ENCODE data around the gene PLSCR4.

Gene PLSCR4

GRCh38 chr3:146166415-146166821, 84.5 kb downstream of the PLSCR4 start:
- no peak for DNase-seq (ENCODE audit: low read depth, low spot score)

DNA sequence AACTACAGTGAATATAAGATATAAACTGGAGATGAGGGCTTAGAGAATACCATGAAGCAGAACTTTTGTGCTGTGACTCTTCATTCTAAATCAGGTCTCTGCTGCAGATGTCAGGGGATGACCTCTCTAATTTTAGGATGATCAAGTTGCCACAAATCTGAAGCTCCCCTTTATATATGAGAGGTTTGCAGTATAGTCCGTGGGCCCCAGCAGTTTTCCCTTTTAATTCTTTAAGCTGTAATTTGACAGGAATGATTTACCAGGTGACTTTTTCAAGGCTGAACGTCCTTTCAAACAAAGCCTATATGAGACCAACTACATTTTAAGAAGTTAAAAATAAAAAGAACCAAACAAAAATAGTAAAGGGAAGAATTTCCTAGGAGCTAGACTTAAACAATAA, 85.0 kb downstream of the PLSCR4 start:
- no peak overlapping the region for H3K4me3 ChIP-seq (ENCODE audit: low read length)
- no peak for DNase-seq (ENCODE audit: low read depth, low spot score)

More at GRCh38 chr3:146166415-146166821, 84.5 kb downstream of the PLSCR4 start:
- H3K4me3 ChIP-seq (ENCODE audit: low read length) = no peak overlapping the region

GRCh38 chr3:146164971-146165769, 85.7 kb downstream of the PLSCR4 start:
- no peak overlapping the region for H3K4me3 ChIP-seq (ENCODE audit: low read length)
- no peak for DNase-seq (ENCODE audit: low read depth, low spot score)

- DNase-seq (ENCODE audit: low read depth, low spot score) = no peak
- H3K4me3 ChIP-seq (ENCODE audit: low read length) = no peak overlapping the region
These were observed 86.4 kb downstream of the PLSCR4 start for GRCh38 chr3:146164506-146164905.

- H3K4me3 ChIP-seq (ENCODE audit: low read length) = no peak overlapping the region
- DNase-seq (ENCODE audit: low read depth, low spot score) = no peak
These were observed 86.8 kb downstream of the PLSCR4 start for GRCh38 chr3:146164071-146164470.

- DNase-seq (ENCODE audit: low read depth, low spot score) = no peak
- H3K4me3 ChIP-seq (ENCODE audit: low read length) = no peak overlapping the region
These were observed 87.3 kb downstream of the PLSCR4 start for GRCh38 chr3:146163584-146163983.

GRCh38 chr3:146162561-146162960, 88.3 kb downstream of the PLSCR4 start:
- no peak overlapping the region for H3K4me3 ChIP-seq (ENCODE audit: low read length)
- DNase-seq (ENCODE audit: low read depth, low spot score) = no peak

- no peak overlapping the region for H3K4me3 ChIP-seq (ENCODE audit: low read length)
- no peak for DNase-seq (ENCODE audit: low read depth, low spot score)
These were observed 89.3 kb downstream of the PLSCR4 start for GRCh38 chr3:146161663-146162002.

- H3K4me3 ChIP-seq (ENCODE audit: low read length) = no peak within 1 kb of the TSS
- no peak for DNase-seq (ENCODE audit: low read depth, low spot score)
These were observed 89.8 kb downstream of the PLSCR4 start, which contains the start of gene PLOD2 for GRCh38 chr3:146160964-146161662. Gene PLOD2, minus strand, starts transcription at chr3:146161184. Its CDS starts 195 bp downstream, at chr3:146160989.

- H3K4me3 ChIP-seq (ENCODE audit: low read length) = no peak overlapping the region
- no peak for DNase-seq (ENCODE audit: low read depth, low spot score)
These were observed 90.5 kb downstream of the PLSCR4 start for GRCh38 chr3:146160321-146160963.

DNA sequence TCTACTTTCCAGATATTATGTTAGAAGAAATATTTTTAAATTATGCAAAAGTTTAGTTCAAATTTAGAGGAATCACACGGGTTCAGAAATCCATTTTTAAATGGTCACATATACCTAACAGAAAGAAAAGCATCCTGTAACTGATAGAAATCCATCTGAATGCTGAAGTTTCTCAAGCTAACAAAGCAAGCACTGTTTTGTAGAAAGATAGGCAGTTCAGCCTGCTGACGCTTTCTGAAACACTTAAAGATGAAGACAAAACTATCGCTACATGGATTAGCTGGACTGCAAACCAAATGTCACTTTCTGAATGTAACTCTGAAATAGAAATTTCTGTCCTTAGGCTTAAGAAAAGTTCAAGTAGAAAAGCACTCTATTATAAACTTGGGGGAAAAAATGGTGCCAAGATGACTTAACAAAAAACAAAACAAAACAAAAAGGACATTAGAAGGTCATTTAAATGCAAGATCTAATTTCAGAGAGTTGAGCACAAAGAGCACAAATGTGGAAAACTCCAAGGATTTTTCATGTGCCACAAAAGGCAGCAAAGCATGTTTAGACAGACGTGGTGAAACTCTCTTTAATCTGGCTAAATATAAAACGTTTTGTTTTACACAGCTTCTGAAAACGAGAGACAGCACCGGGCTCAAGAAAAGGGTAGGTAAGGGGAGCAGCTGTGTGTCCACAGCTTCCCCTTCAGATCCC, 91.1 kb downstream of the PLSCR4 start:
- no peak overlapping the region for H3K4me3 ChIP-seq (ENCODE audit: low read length)
- no peak for DNase-seq (ENCODE audit: low read depth, low spot score)

DNA sequence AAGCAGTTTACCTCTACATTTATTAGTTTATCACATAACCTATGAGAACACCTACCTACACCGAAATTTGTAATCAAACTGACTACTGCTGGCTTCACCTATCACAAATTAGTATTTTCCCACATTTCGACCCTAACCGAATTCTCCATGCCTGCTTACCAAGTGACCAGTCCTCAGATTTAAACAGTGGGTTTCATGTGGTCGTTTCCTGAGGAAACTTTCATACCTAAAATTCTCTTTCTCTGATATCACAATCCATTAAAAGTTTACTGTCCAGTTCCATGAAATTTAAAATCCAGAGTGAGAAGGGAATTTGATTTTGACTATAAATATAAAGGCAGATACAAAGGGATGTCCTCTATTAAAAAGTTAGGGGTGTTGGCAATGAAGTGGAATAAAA, 91.9 kb downstream of the PLSCR4 start:
- no peak for DNase-seq (ENCODE audit: low read depth, low spot score)
- no peak overlapping the region for H3K4me3 ChIP-seq (ENCODE audit: low read length)

DNA sequence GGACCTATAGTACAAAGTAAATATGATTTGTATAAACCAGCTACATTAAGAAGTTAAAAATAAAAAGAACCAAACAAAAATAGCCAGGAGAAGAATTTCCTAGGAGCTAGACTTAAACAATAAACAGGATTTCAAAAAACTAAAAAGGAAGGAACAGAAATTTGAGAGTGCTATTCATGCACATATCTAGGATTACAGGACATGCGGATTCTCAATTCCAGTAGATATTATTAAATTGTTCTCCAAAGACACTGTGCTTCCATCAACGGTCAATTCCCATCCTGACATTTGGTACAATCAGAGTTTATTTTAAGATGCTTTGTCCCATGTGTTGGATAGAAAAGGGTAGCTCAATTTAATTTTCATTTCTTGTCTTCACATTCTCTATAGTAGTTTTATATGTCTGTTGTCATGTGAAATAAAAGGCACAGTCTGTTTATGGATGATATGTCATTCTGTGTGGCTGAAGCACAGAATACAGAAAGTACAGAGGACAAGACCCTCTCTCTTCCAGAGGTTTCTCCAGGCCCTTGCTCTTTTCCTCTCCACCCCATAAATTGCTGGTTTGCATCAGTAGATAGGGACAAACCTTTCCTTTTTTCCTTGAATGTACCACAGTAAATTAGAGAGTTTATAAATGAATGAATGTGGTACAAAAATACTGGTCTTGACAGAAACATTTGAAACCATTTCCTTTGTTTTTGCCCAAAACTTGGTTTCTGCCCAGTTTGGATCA, 93.4 kb downstream of the PLSCR4 start:
- no peak overlapping the region for H3K4me3 ChIP-seq (ENCODE audit: low read length)
- DNase-seq (ENCODE audit: low read depth, low spot score) = no peak

DNA sequence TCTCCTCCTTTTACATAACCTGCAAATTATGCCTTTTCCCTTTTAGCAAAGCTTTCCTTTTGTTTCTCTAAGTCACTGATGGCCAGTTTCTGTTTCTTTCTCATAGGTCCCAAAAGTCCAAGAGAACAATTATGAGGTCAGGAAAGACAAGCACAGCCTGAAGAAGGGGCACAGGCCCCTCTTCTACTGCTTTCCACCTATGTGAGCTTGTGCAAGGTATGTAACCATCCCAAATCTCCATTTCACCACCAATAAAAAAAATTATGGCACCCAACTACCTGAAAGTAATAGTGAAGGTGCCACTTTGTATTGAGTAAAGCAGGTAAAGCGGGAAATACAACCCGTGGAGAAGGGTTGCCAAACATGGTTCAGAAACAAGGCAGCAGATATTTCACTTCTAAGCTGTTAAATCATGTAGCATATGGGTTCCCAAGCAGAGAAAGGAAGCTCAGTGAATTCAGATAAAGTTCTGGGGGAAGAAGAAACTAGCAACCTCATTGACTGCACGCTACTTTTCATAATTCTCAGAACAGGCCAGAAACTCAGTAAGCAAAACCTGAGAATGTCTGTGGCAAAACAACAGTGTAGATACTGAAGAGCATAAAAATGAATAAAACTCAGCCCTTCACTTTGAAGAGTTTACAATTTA, 94.1 kb downstream of the PLSCR4 start:
- DNase-seq (ENCODE audit: low read depth, low spot score) = no peak
- H3K4me3 ChIP-seq (ENCODE audit: low read length) = no peak overlapping the region

- H3K4me3 ChIP-seq (ENCODE audit: low read length) = no peak overlapping the region
- no peak for DNase-seq (ENCODE audit: low read depth, low spot score)
These were observed 94.8 kb downstream of the PLSCR4 start for GRCh38 chr3:146156095-146156494.

DNA sequence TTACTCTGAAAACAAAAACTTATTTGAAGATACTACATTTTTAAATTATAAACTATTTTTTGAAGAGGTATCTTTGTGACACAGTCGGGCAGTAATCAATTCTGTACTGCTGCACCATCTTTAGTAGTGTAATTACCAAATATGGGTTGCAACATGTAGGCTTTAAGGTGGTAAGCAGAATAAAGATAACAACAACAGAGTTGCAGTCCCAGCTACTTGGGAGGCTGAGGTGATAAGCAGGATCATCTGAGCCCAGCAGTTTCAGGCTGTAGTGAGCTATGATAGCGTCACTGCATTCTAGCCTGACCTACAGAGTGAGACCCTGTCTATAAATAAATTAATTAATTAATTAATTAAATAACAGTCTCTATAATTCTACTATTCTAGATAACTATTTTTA, 95.9 kb downstream of the PLSCR4 start:
- no peak for DNase-seq (ENCODE audit: low read depth, low spot score)

DNA sequence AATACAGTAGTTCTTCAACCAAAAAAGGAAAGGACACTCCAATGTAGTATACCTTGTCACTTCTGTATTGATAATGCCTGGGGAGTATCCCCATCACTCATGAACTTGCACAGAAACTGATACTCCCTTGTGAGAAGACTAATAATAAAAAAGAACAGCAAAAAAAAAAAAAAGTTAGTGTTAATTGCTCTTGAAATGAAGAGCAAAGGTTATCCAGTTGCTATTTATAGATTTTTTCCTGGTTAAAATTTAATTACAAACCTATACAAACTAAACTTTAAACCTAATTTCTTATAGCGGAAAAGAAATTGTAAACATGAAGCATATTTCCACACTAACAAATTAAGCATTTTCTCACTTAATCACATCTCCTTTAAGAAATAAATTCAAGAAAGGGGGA, 96.6 kb downstream of the PLSCR4 start:
- no peak overlapping the region for H3K4me3 ChIP-seq (ENCODE audit: low read length)
- DNase-seq (ENCODE audit: low read depth, low spot score) = no peak

More for the DNA sequence above, 95.9 kb downstream of the PLSCR4 start:
- H3K4me3 ChIP-seq (ENCODE audit: low read length) = no peak overlapping the region

DNA sequence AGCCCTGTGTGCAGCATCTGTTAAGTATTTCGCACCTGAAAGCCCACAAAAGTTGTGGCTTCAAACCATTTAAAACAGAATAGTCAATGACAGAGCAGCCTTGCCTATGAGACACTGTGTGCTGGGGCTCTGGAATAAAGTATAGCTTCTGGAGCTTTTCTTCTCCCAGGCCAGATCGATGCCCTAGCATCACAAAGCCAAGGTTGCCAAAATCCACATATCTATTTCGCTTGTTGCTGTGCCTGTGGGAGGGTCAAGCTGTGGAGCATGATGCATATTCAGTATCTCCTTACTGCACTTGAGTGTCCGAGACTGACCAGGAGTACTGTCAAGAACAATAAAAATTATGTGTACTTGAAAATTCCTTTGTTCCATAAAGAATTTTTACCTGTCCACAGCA, 97.5 kb downstream of the PLSCR4 start:
- no peak for DNase-seq (ENCODE audit: low read depth, low spot score)
- H3K4me3 ChIP-seq (ENCODE audit: low read length) = no peak overlapping the region

Data from Jurkat, Clone E6-1 (cell line).